Neural cell (in vitro differentiated cells): Measurements from ENCODE around the gene FHOD1. TPM values are rescaled to one million over a fixed set of nuclear protein-coding genes. Genes with fewer than 3 reads are reported as not detected.

Experiments
- H2AFZ ChIP-seq: fragments of 200-600, 300-800 bp; sonication (generic), shearing (Covaris generic); 2 replicates; pipeline ENCODE4 v1.6.0; 2014; ENCODE audit warnings: low read depth, mild to moderate bottlenecking, antibody characterized with exemption, low read length, moderate library complexity
- H3F3A ChIP-seq: fragments of 200-600 bp; shearing (Covaris generic); 2 replicates; pipeline ENCODE4 v1.6.1; 2016; ENCODE audit warnings: mild to moderate bottlenecking, moderate library complexity, mixed read lengths, antibody characterized with exemption, low read length; ENCODE audit not compliant: insufficient read depth, poor library complexity, severe bottlenecking
- H3K27ac ChIP-seq: fragments of 200-600, 300-800 bp; sonication (generic), shearing (Covaris generic); 2 replicates; pipeline ENCODE4 v1.5.1; 2014; ENCODE audit warnings: mild to moderate bottlenecking, low read length, moderate library complexity
- H3K27me3 ChIP-seq: fragments of 300-800, 200-600 bp; sonication (generic), shearing (Covaris generic); 2 replicates; pipeline ENCODE4 v1.6.0; 2014; ENCODE audit warnings: mild to moderate bottlenecking, low read depth, low read length, moderate library complexity; ENCODE audit not compliant: insufficient read depth
- H3K36me3 ChIP-seq: fragments of 300-800, 200-600 bp; sonication (generic), shearing (Covaris generic); 2 replicates; pipeline ENCODE4 v1.5.1; 2014; ENCODE audit warnings: mild to moderate bottlenecking, antibody characterized with exemption, low read length, moderate library complexity; ENCODE audit not compliant: insufficient read depth
- H3K4me2 ChIP-seq: fragments of 300-800, 200-600 bp; sonication (generic), shearing (Covaris generic); 2 replicates; pipeline ENCODE4 v1.6.0; 2014; ENCODE audit warnings: mild to moderate bottlenecking, low read length
- H3K4me3 ChIP-seq: fragments of 300-800, 200-600 bp; sonication (generic), shearing (Covaris generic); 2 replicates; pipeline ENCODE4 v1.5.1; 2014; ENCODE audit warnings: mild to moderate bottlenecking, low read length, moderate library complexity
- H3K79me2 ChIP-seq: fragments of 200-600 bp; shearing (Covaris generic); replicated peaks from 2 replicates; pipeline ENCODE4 v1.6.0; 2014; ENCODE audit warnings: mild to moderate bottlenecking, low read length, moderate library complexity; ENCODE audit not compliant: insufficient read depth
- H3K9ac ChIP-seq: fragments of 300-800, 200-600 bp; sonication (generic), shearing (Covaris generic); 2 replicates; pipeline ENCODE4 v1.6.1; 2016; ENCODE audit warnings: mild to moderate bottlenecking, low read length, mixed read lengths
- H3K9me2 ChIP-seq: fragments of 200-600 bp; shearing (Covaris generic); 2 replicates; pipeline ENCODE4 v1.6.1; 2016; ENCODE audit warnings: mild to moderate bottlenecking, low read length, mixed read lengths; ENCODE audit not compliant: insufficient read depth
- H3K9me3 ChIP-seq: fragments of 200-600, 300-800 bp; sonication (generic), shearing (Covaris generic); 2 replicates; pipeline ENCODE4 v1.6.1; 2016; ENCODE audit warnings: mild to moderate bottlenecking, mixed run types, low read length, moderate library complexity, mixed read lengths
- H4K20me1 ChIP-seq: fragments of 200-600 bp; shearing (Covaris generic); 2 replicates; pipeline ENCODE4 v1.6.1; 2016; ENCODE audit warnings: mild to moderate bottlenecking, mixed run types; ENCODE audit not compliant: insufficient read depth
- CTCF ChIP-seq: fragments of 450-650 bp; IDR thresholded peaks from 2 replicates; pipeline ENCODE4 v1.5.1; 2014; ENCODE audit warnings: antibody characterized with exemption, mild to moderate bottlenecking, moderate library complexity; ENCODE audit not compliant: poor library complexity, severe bottlenecking
- EP300 ChIP-seq: fragments of 450-650 bp; conservative IDR thresholded peaks from 2 replicates; pipeline ENCODE4 v1.6.1; 2014; ENCODE audit warnings: antibody characterized with exemption, mild to moderate bottlenecking, moderate library complexity; ENCODE audit not compliant: poor library complexity, severe bottlenecking
- EZH2 ChIP-seq: fragments of 200-600, 300-800 bp; shearing (Covaris generic), sonication (generic); IDR thresholded peaks from 2 replicates; pipeline ENCODE4 v1.6.1; 2014; ENCODE audit warnings: antibody characterized with exemption, low read length, borderline replicate concordance, mild to moderate bottlenecking; ENCODE audit not compliant: insufficient read depth, poor library complexity, severe bottlenecking
- MXI1 ChIP-seq: fragments of 450-650 bp; conservative IDR thresholded peaks from 2 replicates; pipeline ENCODE4 v1.6.1; 2014; ENCODE audit warnings: antibody characterized with exemption, mild to moderate bottlenecking; ENCODE audit not compliant: poor library complexity, severe bottlenecking
- POLR2AphosphoS5 ChIP-seq: IDR thresholded peaks from 2 replicates; pipeline ENCODE4 v1.6.1; 2012
- RAD21 ChIP-seq: fragments of 450-650 bp; conservative IDR thresholded peaks from 2 replicates; pipeline ENCODE4 v1.6.1; 2014; ENCODE audit warnings: antibody characterized with exemption, mild to moderate bottlenecking, moderate library complexity
- REST ChIP-seq: IDR thresholded peaks from 2 replicates; pipeline ENCODE4 v1.6.1; 2012; ENCODE audit warnings: borderline replicate concordance
- SMC3 ChIP-seq: fragments of 450-650 bp; conservative IDR thresholded peaks from 2 replicates; pipeline ENCODE4 v1.6.1; 2014; ENCODE audit warnings: antibody characterized with exemption, mild to moderate bottlenecking, moderate library complexity; ENCODE audit not compliant: poor library complexity
- TAF1 ChIP-seq: IDR thresholded peaks from 2 replicates; pipeline ENCODE4 v1.6.1; 2012; ENCODE audit warnings: low read depth
- polyA plus RNA-seq: library from polyadenylated mRNA; depleted of rRNA; stranded (reverse); fragments of >200 nt; gene quantifications from 2 replicates; pipeline ENCODE4 v1.2.3, GENCODE V29; 2014

The FHOD1 gene
- polyA plus RNA-seq, 1 donor from 2014 or later: 6.3 TPM

GRCh38 chr16:67226295-67226803 is 20.9 kb downstream of the FHOD1 start:
- Histone ChIP-seq H3K9me2 (no peaks in the 10 kb centered on the region), H3K9ac (peak overlapping the region; percentile 94), H4K20me1 (no peaks in the 10 kb centered on the region), H3K27ac (peak overlapping the region; percentile 56), H3K9me3 (no peaks in the 10 kb centered on the region), H3K4me2 (peak overlapping the region; percentile 92), H3K27me3 (no peaks in the 10 kb centered on the region), H3K4me3 (peak overlapping the region; percentile 72), H3K36me3 (no peaks in the 10 kb centered on the region), H3K79me2 (peaks cover 12% of the 10 kb centered on the region), H3F3A (no peaks in the 10 kb centered on the region), H2AFZ (peak overlapping the region; percentile 58)
- no peak for TF ChIP-seq SMC3
- TF ChIP-seq REST: no peak
- no peak for TF ChIP-seq TAF1
- no peak for TF ChIP-seq CTCF
- TF ChIP-seq RAD21: no peak
- TF ChIP-seq POLR2AphosphoS5: no peak
- TF ChIP-seq MXI1: no peak
- no peak for TF ChIP-seq EP300
- TF ChIP-seq EZH2: no peak

- Histone ChIP-seq H4K20me1 (no peaks in the 10 kb centered on the region), H3K9me2 (no peaks in the 10 kb centered on the region), H3F3A (no peaks in the 10 kb centered on the region), H3K9me3 (no peaks in the 10 kb centered on the region), H3K27ac (no peak overlapping the region), H3K4me2 (no peak overlapping the region), H3K4me3 (no peak overlapping the region), H3K36me3 (no peaks in the 10 kb centered on the region), H3K79me2 (peaks cover 12% of the 10 kb centered on the region), H3K9ac (no peak overlapping the region), H2AFZ (no peak overlapping the region), H3K27me3 (no peaks in the 10 kb centered on the region)
- TF ChIP-seq REST: no peak
- no peak for TF ChIP-seq RAD21
- TF ChIP-seq MXI1: no peak
- TF ChIP-seq EZH2: no peak
- TF ChIP-seq POLR2AphosphoS5: no peak
- TF ChIP-seq CTCF: no peak
- TF ChIP-seq EP300: no peak
- no peak for TF ChIP-seq TAF1
- no peak for TF ChIP-seq SMC3
Measured at GRCh38 chr16:67223992-67224391, 23.3 kb downstream of the FHOD1 start.
